HEK293 (cell line): ENCODE results near the gene BUD23.

Experiments used
- EGR2 ChIP-seq: fragments of 450-650 bp; formaldehyde crosslinking; IDR thresholded peaks from 2 replicates; pipeline ENCODE4 v1.5.1; 2016; ENCODE audit warnings: low read depth, missing biosample characterization, missing genetic modification characterization
- ZNF157 ChIP-seq: fragments of 450-650 bp; formaldehyde crosslinking; IDR thresholded peaks from 2 replicates; pipeline ENCODE4 v1.5.1; 2016; ENCODE audit warnings: missing biosample characterization, missing genetic modification characterization
- TF ChIP-seq, protein P1 (sequence below): fragments of 450-650 bp; formaldehyde crosslinking; IDR thresholded peaks from 2 replicates; pipeline ENCODE4 v1.5.1; 2016; ENCODE audit warnings: missing biosample characterization, missing genetic modification characterization

DNA sequence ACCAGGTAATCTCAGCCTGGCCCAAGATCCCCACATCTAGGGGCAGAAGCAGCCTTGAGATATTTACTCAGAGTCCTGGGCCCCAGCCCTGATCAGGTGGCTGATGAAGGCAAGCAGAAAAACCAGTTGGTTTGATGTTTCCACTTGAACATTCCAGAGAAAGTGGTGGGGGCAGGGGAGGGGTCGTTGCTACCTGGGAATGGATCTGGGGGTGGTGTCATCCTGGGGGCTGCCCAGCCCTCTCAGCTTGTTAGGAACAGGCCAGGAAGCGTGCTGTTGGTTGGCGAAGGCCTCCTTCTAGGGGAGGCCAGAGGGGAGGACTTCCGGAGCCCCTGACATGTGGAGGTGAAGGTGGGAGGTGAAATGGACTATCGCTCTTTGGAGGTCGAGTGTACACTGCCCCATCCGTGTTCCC lies 58.9 kb downstream of the BUD23 start:
- TF ChIP-seq, protein P1, sequence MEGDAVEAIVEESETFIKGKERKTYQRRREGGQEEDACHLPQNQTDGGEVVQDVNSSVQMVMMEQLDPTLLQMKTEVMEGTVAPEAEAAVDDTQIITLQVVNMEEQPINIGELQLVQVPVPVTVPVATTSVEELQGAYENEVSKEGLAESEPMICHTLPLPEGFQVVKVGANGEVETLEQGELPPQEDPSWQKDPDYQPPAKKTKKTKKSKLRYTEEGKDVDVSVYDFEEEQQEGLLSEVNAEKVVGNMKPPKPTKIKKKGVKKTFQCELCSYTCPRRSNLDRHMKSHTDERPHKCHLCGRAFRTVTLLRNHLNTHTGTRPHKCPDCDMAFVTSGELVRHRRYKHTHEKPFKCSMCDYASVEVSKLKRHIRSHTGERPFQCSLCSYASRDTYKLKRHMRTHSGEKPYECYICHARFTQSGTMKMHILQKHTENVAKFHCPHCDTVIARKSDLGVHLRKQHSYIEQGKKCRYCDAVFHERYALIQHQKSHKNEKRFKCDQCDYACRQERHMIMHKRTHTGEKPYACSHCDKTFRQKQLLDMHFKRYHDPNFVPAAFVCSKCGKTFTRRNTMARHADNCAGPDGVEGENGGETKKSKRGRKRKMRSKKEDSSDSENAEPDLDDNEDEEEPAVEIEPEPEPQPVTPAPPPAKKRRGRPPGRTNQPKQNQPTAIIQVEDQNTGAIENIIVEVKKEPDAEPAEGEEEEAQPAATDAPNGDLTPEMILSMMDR (tag by site-specific recombination), result no peak
- no peak for TF ChIP-seq EGR2
- TF ChIP-seq ZNF157, result no peak
